BLaER1 (cell line): Measurements from ENCODE around the gene CAPN9.

ENCODE experiments used
- H3K27ac ChIP-seq: shearing (Covaris generic); formaldehyde crosslinking; 2 replicates; pipeline ENCODE4 v1.8.1; 2022
- H3K27me3 ChIP-seq: shearing (Covaris generic); formaldehyde crosslinking; 2 replicates; pipeline ENCODE4 v1.8.1; 2022
- H3K36me3 ChIP-seq: shearing (Covaris generic); formaldehyde crosslinking; 2 replicates; pipeline ENCODE4 v1.8.1; 2022
- H3K4me1 ChIP-seq: shearing (Covaris generic); formaldehyde crosslinking; 2 replicates; pipeline ENCODE4 v1.8.1; 2022
- H3K4me2 ChIP-seq: shearing (Covaris generic); formaldehyde crosslinking; 2 replicates; pipeline ENCODE4 v1.8.1; 2022
- H3K4me3 ChIP-seq: shearing (Covaris generic); formaldehyde crosslinking; 2 replicates; pipeline ENCODE4 v1.8.1; 2022
- H3K9ac ChIP-seq: shearing (Covaris generic); formaldehyde crosslinking; 2 replicates; pipeline ENCODE4 v1.8.1; 2022
- H3K9me3 ChIP-seq: shearing (Covaris generic); formaldehyde crosslinking; 2 replicates; pipeline ENCODE4 v1.8.1; 2022
- H4K20me1 ChIP-seq: shearing (Covaris generic); formaldehyde crosslinking; 2 replicates; pipeline ENCODE4 v1.8.1; 2022
- Cebpa-rat ChIP-seq: shearing (Covaris generic); IDR thresholded peaks from 2 replicates; pipeline ENCODE4 v1.8.1; 2022

CAPN9 gene

DNA sequence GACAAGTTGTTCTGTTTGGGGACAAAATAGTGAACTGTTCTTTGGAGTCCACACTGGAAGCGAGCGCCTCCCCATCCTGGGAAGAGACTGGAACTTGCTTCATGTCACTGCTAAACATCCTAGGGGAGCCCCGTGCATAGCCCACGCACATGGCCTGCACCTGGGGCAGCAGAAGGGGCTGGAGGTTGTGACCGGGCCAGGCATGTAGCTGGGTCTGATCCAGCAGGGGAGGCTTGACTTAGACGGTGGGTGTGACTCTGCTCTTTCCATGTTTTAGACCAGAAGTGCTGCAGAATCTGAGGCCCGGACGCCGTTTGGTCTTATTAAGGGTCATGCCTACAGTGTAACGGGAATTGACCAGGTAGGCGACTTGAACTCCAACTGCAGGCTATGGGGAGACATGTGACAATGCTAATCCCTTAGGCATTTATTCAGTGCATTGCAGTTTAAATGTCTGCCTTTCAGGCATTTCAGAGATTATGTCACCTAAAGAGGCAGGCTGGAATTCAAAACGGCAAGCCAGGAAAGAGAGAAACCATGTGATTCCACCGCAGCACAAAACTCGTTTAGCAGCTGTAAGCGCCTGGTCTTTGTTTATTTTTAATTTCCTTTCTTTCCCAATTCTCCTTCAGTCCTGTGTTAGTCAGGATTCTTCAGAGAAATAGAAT is 21.8 kb downstream of the CAPN9 start:
- Histone ChIP-seq H3K4me1 (no peaks in the 10 kb centered on the region), H3K4me2 (no peak overlapping the region), H3K36me3 (no peaks in the 10 kb centered on the region), H3K4me3 (no peak overlapping the region), H4K20me1 (no peaks in the 10 kb centered on the region), H3K9me3 (peaks cover 11% of the 10 kb centered on the region), H3K27ac (no peak overlapping the region), H3K27me3 (no peaks in the 10 kb centered on the region), H3K9ac (no peak overlapping the region)
- no peak for TF ChIP-seq Cebpa-rat

DNA sequence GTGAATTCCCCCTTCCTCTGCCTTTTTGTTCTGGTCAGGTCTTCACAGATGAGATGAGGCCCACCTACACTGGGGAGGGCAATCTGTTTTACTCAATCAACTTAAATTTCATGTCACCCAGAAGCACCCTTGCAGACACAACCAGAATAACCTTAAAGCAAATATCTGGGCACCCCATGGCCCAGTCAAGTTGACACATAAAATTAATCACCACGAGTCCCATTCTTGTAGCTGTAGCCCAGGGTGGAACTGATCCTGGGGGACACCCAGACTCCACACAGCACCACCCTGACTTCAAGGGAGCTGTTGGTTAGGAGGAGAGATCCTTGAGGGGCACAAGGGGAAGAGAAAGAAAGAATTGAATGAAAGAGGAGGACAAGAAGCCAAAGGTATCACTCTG is 23.1 kb downstream of the CAPN9 start:
- no peaks in the 10 kb centered on the region for H3K36me3 ChIP-seq
- TF ChIP-seq Cebpa-rat = no peak

DNA sequence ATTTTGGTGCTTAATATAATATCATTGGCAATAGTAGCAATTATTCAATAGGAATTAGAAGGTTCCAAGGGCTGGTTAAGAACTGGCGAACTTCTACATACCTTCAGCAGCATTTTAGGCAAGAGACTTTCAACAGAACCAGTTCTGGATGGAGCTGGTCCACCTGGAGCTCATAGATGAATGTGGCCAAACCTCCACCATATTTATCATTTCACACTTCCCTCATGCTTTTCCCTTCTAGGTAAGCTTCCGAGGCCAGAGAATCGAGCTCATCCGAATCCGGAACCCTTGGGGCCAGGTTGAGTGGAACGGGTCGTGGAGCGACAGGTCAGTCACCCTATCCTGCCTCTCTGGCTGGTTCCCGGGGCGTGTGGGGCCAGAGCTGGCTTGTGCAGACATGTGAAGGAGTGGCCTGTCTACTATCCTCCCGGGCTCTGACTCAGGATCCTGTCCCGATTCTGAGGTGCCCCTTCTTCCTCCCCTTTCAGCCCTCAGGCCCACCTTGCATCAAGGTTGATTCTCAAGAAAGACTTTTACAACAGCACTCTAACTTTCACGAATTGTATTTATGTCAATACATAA is 24.7 kb downstream of the CAPN9 start:
- H3K4me2 ChIP-seq = no peak overlapping the region
- H4K20me1 ChIP-seq = no peaks in the 10 kb centered on the region
- no peak overlapping the region for H3K9ac ChIP-seq
- H3K36me3 ChIP-seq = no peaks in the 10 kb centered on the region
- no peak overlapping the region for H3K4me3 ChIP-seq
- no peaks in the 10 kb centered on the region for H3K4me1 ChIP-seq
- peaks cover 9% of the 10 kb centered on the region for H3K9me3 ChIP-seq
- H3K27me3 ChIP-seq = no peaks in the 10 kb centered on the region
- H3K27ac ChIP-seq = no peak overlapping the region
- TF ChIP-seq Cebpa-rat = no peak

More for the DNA sequence above, 23.1 kb downstream of the CAPN9 start:
- Histone ChIP-seq H3K27me3 (no peaks in the 10 kb centered on the region), H3K27ac (no peak overlapping the region), H3K9ac (no peak overlapping the region), H3K4me2 (no peak overlapping the region), H3K4me1 (no peaks in the 10 kb centered on the region), H4K20me1 (no peaks in the 10 kb centered on the region), H3K4me3 (no peak overlapping the region), H3K9me3 (peaks cover 11% of the 10 kb centered on the region)

- Histone ChIP-seq H3K4me2 (no peak overlapping the region), H3K27ac (no peak overlapping the region), H4K20me1 (no peaks in the 10 kb centered on the region), H3K27me3 (no peaks in the 10 kb centered on the region), H3K9ac (no peak overlapping the region), H3K36me3 (no peaks in the 10 kb centered on the region), H3K4me3 (no peak overlapping the region), H3K4me1 (no peaks in the 10 kb centered on the region), H3K9me3 (peaks cover 6% of the 10 kb centered on the region)
- no peak for TF ChIP-seq Cebpa-rat
Observed at GRCh38 chr1:230772457-230773395, 25.5 kb downstream of the CAPN9 start.

DNA sequence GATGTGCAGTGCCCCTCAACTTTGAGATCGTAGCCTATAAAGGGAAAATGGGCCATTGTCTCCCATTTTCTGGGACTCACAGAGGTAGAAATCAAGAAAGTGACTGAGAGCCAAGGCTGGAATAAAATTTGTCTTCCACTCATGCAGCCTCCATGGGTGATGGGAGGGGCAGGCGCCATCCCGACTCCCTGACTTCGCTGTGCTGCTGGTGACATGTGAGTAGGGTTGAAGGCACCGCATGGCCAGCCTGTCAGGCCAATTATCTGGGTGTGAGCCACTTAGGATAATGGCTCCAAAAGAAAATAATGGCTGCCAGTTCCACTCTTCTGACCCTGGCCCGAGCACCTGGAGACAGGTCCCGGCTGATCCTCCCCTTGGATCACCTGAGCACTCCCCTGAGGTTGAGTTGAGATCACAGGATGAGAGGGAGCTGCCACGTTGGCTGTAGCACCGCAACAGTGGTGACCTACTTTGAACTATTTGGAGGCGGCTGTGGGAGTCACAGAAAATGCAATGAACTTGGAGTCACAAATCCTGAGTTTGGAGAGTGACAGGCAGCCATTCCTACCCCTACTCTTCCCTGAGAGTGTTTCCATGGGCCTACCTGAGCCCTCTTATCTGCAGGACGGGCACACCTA is 26.3 kb downstream of the CAPN9 start:
- Histone ChIP-seq H3K4me3 (no peak overlapping the region), H4K20me1 (no peaks in the 10 kb centered on the region), H3K4me2 (no peak overlapping the region), H3K27me3 (no peaks in the 10 kb centered on the region), H3K9ac (no peak overlapping the region), H3K27ac (no peak overlapping the region), H3K36me3 (no peaks in the 10 kb centered on the region), H3K4me1 (no peaks in the 10 kb centered on the region), H3K9me3 (peaks cover 6% of the 10 kb centered on the region)
- no peak for TF ChIP-seq Cebpa-rat

GRCh38 chr1:230778916-230779590 is 31.9 kb downstream of the CAPN9 start:
- Histone ChIP-seq H3K27ac (no peak overlapping the region), H3K27me3 (no peaks in the 10 kb centered on the region), H3K9me3 (no peaks in the 10 kb centered on the region), H3K36me3 (no peaks in the 10 kb centered on the region), H3K4me2 (no peak overlapping the region), H3K9ac (no peak overlapping the region), H4K20me1 (no peaks in the 10 kb centered on the region), H3K4me1 (no peaks in the 10 kb centered on the region), H3K4me3 (no peak overlapping the region)
- TF ChIP-seq Cebpa-rat = no peak

DNA sequence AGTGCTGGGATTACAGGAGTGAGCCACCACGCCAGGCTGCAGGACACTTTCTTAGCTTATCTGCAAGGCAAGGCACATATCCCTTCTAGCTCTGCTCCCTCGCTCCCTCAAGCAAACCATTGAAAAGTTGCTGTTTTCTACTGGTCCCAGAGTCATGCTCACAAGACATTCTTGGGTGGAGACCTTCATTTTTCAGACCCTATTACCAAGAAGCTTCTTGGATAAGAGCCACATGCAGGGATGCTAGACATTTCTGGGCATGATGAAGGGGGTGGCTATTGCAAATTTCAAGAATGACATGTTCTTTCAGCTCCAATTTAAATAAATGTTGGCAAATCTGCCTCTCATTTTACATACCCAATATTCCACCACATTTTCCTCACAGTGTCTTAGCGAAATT is 33.9 kb downstream of the CAPN9 start:
- Histone ChIP-seq H3K9me3 (no peaks in the 10 kb centered on the region), H3K4me1 (no peaks in the 10 kb centered on the region), H3K27ac (no peak overlapping the region), H3K36me3 (no peaks in the 10 kb centered on the region), H4K20me1 (no peaks in the 10 kb centered on the region), H3K27me3 (no peaks in the 10 kb centered on the region), H3K9ac (no peak overlapping the region), H3K4me2 (no peak overlapping the region), H3K4me3 (no peak overlapping the region)
- no peak for TF ChIP-seq Cebpa-rat

- no peaks in the 10 kb centered on the region for H3K4me1 ChIP-seq
- H3K27ac ChIP-seq = no peak overlapping the region
- no peak overlapping the region for H3K4me3 ChIP-seq
- no peaks in the 10 kb centered on the region for H3K9me3 ChIP-seq
- H4K20me1 ChIP-seq = no peaks in the 10 kb centered on the region
- TF ChIP-seq Cebpa-rat = no peak
- H3K27me3 ChIP-seq = no peaks in the 10 kb centered on the region
- H3K36me3 ChIP-seq = no peaks in the 10 kb centered on the region
- H3K9ac ChIP-seq = no peak overlapping the region
- no peak overlapping the region for H3K4me2 ChIP-seq
Observed at GRCh38 chr1:230781594-230781993, 34.4 kb downstream of the CAPN9 start.

DNA sequence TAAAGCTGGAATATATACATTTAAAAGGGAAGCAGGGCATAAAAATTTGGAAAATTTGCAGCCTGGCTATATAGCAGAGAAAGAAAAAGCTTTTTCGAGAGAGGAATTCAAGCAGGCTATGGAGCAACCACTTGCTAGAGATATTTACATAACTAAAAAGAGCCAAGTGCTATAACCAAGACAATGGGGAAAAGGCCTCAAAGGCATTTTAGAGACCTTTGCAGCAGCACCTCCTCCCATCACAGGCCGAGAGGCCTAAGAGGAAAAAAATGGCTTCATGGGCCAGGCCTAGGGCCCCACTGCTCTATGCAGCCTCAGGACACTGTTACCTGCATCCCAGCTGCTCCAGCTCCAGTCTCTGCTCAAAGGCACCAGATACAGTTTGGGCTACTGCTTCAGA is 37.0 kb downstream of the CAPN9 start:
- H3K4me2 ChIP-seq = no peak overlapping the region
- H3K4me3 ChIP-seq = no peak overlapping the region
- no peaks in the 10 kb centered on the region; the same call in 1 of the 2 replicates for H3K4me1 ChIP-seq
- H3K27me3 ChIP-seq = no peaks in the 10 kb centered on the region
- no peak overlapping the region for H3K9ac ChIP-seq
- no peaks in the 10 kb centered on the region for H3K9me3 ChIP-seq
- no peak overlapping the region for H3K27ac ChIP-seq
- no peaks in the 10 kb centered on the region for H4K20me1 ChIP-seq
- no peak for TF ChIP-seq Cebpa-rat
- H3K36me3 ChIP-seq = no peaks in the 10 kb centered on the region
